KG1 (cell line): Measurements from ENCODE around the gene CIC.

Source experiments
- DNase-seq: peaks from one replicate; lab custom pipeline; 2025; lab: John Stamatoyannopoulos, UW

CIC gene

DNA sequence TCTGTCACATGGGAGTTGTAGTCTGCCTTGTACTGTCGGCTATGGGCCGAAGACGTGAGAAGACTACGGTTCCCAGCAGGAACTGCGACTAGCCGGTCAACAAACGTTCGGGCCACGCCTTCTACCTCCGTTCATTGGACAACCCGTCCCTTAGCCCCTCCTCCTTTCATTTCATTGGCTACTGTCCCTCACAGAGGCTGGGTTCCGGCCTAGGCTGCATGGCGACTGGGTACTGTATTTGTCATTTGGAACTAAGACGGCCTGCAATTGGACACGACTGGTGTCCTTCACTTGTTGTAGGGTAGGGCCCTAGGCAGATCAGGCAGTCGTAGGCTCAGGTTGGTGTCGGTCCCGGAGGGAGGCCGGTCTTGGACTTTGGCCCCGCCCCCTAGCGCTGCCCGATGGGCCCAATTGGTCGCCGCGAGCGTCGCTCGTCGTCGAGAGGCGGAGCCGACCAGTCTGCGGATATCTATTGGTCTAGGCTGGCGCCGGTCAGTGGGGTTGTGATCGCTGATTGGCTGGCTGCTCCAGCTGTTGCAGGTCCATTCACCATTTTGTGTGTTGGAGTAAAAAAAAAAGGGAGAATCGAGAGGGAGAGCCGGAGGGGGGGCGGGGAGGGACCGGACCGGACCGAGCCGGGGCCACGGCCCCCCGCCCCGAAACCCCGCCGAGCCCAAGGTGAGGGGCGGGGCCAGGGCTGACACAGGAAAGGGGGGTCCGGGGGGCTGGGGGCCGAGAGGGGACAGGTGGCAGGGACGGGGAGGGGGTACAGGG is at the start of gene CIC:
Gene CIC (plus strand): TSS at position 549 of the 774 bp plus-strand sequence. CDS start 2,532 bp downstream, outside the sequence.
- DNase-seq, result peak; percentile 96

DNA sequence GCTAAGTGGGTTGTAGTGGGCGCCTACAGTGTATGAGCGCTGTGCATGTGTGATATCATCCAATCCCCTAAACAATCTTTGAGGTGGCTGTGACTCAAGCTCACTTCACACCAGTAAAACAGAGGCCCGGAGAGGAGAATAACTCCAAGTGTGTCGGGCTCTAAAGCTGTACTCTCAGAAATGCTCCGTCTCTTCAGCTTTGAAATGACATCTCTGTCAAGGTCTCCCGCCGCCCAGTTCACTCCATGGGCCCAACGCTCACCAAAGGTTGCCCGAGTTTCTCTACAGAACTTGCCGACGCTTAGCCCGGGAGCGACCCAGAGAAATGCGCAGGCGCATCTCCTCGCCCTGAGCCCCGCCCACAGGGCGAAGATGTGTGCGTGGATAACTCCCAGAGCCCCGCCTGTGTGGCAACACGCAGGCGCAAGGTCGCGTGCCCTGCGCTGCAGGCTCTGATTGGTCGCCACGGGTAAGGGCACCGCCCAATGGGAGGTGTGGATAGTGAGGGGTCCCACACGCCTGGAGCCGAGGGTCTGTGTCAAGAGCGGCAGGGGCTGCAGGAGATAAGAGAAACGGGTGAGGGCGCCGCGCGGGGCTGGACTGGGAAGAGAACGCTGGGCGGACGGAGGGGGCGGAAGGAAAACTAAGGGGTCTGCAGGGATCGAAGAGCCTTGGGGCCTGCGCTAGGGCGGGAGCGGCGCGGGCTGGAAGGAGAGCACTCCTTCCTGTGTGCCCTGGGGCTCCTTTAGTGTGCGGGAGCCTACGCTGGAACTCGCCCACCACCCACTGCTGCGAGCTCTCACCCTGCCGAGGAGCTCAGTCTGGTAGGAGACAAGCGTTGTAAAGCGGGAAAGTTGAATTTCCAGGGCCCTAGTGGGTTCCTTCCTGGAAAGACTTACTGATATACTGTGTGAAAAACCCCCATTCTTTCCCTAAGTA is 49.0 kb upstream of the CIC start, which contains the start of gene ZNF526:
Gene ZNF526 (plus strand): TSS at position 501 of the 939 bp plus-strand sequence. CDS start 4,092 bp downstream, outside the sequence.
- DNase-seq, result peak; percentile 89

DNA sequence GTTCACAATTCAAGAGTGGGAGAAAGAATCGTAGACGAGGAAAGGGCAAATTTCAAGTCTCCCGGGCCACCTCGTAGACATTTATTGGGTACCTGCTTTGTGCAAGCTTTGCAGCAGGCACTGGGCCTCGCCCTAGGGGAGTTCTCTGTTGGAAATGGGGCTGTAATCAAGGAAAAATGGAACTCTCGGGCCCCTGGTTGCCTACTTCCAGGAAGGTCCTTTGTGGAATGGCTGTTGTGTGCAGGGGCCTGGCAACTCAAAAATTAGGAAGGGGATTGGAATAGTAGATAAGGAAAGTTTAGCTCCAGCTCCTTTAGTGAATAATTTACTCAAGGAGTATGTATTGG is 48.3 kb upstream of the CIC start:
- DNase-seq, result no peak

DNA sequence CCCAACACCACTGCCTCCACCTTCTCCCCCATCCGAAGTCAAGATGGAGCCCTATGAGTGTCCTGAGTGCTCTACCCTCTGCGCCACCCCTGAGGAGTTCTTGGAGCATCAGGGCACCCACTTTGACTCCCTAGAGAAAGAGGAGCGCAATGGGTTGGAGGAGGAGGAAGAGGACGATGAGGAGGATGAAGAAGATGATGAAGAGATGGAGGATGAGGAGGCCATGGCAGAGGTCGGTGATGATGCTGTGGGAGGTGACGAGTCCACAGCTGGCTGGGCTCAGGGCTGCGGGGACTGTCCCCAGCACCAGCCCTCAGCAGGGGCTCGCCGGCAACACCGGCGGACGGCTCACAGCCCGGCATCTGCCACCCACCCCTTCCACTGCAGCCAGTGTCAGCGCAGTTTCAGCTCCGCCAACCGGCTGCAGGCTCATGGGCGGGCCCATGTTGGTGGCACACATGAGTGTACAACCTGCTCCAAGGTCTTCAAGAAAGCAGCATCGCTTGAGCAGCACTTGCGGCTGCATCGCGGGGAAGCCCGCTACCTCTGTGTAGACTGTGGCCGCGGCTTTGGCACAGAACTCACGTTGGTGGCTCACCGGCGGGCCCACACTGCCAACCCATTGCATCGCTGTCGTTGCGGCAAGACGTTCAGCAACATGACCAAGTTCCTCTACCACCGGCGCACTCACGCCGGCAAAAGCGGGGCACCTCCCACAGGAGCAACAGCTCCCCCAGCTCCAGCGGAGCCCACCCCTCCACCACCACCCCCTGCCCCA is 43.9 kb upstream of the CIC start:
- DNase-seq, result no peak

DNA sequence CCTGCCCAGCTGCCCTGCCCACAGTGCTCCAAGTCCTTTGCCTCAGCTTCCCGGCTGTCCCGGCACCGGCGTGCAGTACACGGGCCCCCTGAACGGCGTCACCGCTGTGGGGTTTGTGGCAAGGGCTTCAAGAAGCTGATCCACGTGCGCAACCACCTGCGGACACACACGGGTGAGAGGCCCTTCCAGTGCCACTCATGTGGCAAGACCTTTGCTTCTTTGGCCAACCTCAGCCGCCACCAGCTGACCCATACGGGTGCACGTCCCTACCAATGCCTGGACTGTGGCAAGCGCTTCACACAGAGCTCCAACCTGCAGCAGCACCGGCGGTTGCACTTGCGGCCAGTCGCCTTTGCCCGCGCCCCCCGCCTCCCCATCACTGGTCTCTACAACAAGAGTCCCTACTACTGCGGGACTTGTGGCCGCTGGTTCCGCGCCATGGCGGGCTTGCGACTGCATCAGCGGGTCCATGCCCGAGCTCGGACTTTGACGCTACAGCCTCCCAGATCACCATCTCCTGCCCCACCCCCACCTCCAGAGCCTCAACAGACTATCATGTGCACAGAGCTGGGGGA is 43.2 kb upstream of the CIC start:
- DNase-seq, result no peak

DNA sequence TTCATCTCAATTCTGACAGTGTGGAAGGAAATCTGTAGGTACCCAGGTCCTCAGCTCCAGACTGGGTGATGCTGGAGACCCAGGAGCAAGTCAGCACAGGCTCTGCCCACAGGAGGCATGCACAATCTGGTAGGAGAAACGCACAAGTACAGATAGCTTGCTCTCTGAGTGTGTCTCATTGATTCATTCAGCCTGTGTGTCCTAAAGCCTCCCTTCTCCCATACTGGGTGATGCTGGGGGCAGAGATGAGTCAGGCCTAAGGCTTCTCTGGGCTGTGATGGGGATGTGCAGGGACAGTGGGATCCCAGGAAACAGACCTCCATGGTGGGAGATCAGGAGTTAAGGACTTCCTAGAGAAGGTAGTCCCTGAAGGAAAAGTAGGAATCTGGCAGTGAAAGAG is 42.2 kb upstream of the CIC start:
- no peak for DNase-seq

DNA sequence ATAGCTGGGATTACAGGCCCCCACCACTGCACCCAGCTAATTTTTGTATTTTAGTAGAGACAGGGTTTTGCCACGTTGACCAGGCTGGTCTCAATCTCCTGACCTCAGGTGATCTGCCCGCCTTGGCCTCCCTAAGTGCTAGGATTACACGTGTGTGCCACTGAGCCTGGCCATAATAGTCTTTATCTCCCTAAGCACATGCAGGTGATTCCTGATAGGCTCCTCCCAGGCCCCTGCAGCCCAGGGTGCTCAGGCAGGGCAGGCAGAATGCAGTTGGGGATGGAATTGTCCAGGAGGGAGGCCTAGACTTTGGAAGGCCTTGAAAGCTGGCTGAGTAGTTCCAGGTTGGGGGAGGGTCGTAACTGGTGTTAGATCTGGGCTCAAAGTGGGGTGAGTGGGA is 40.4 kb upstream of the CIC start:
- DNase-seq, result no peak

DNA sequence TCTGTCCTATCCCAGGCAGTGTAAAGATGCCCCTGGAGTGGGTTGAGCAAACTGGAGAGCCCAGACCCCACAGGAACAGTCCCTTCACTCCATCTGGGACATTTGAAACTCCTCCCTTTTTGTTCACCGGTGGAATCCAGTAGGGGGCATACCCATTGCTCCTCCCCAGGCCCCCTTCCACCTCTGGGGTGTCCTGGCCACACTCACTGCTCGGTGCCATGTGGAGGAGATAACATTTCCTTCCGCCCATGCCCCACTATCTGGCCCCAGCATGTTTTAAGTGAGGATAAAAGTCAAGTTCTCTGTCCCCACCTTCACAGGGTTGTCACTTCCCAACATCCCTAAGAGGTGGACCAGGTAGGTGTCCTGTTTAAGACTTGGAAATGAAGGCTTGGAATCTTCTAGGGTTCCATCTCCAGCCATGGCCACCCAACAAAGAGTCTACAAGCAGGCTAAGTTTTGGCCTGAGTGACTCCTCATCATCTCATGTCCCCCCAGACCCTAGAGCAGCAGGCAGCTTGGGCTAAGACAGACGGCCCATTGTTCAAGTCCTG is 39.7 kb upstream of the CIC start:
- DNase-seq, result no peak

DNA sequence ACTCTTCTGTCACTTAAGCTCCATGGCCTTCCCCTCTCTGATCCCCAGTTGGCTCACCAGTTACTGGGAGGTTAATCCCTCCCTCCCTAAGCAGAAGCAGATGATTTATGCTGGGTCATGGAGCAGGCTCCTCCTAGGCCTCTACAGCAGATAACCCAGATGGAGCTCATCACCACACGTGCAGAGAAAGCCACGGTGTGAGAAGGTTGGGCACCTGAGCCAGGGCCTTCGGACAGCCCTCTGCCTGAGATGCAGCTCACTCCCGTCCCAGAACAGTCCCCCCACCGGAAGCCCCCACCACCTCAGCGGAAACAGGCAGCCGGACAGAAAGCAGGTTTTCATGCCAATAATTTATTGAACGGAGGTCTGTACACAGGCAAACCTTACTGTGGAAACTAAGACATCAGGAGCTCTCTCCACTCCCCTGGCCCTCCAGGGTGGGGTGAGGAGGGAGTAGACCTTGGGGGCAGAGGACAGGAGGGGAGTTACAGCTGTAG is 39.1 kb upstream of the CIC start:
- DNase-seq, result no peak

DNA sequence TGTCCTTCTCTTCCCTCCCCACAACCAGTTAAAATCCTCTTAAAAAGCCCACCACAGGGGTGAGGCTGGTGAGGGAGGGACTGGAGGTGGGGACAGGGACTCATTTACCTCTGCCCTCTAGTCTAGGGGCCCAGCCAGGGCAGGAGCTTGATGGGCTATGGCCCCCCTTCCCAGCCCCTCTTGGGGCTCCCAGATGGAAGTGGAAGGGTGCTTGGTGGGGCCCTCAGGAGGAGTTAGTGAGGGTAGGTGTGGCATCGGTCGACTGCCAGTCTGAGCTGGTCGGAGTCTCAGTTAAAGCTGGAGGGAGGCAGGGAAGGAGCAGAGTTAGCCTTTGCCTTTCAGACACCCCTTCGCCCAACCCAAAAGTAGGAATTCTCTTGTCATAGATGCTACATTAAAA is 38.5 kb upstream of the CIC start:
- DNase-seq, result no peak

DNA sequence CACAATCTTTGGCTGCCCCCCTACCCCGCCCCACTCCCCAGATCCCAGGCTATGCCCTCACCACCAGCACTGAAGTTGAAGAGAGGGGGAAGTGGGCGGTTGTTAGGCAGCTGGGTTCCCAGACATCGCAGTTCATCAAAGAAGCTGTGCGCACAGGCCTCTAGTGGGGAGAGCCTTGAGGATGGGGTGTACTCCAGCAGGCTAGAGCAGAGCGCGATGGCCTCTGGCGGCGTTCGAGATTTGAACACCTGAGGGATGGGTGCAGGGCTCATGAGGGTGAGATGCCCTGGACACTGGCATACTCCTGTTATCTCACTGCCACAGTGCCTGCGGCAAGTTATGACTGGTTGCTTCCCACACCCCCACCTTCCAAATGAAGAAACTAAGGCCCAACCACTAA is 36.6 kb upstream of the CIC start:
- no peak for DNase-seq

DNA sequence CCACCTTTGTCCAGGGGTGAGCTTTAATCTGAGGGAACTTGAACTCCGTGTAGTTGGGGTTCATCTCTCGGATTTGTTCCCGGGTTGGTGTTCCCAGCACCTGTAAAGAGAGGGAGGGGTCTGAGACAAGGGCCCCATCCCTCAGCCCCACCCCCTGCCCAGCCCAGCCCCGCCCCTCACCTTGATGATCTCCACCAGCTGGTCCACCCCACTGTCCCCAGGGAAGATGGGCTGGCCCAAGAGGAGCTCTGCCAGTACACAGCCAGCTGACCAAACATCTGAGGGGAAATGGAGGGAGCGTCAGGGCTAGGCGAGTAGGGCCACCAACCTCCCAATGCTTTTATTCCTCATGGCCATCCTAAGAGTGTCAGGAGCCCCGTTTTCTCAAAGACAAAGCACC is 35.9 kb upstream of the CIC start:
- DNase-seq, result no peak

DNA sequence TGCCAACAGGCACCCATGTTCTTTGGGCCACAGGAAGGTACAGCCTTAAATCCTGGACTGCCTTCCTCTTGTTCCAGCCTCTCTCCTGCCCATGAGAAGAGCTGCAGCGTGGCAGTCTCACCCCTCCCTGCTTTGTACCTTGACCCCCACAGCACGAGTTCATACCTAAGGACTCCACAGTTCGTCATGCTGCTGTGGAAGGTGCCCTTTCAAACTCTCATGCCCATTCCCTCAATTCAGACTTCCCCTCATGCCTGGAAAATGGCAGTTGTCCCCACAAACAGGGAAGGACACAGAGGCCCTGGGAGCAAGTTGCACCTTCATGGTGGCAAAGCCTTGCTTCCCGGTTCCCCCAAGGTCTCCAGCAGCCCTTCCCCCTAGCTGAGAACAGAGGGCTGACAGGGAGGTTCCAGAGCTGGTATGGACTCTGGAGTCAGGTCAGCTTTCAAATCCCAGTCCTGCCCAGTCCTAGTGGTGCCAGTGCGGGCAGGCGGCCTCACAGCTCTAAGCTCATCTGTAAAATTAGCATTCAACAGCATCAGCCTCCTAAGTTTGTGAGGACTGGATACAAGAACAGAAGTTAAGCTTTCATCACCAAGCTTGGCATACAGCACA is 35.3 kb upstream of the CIC start:
- no peak for DNase-seq

DNA sequence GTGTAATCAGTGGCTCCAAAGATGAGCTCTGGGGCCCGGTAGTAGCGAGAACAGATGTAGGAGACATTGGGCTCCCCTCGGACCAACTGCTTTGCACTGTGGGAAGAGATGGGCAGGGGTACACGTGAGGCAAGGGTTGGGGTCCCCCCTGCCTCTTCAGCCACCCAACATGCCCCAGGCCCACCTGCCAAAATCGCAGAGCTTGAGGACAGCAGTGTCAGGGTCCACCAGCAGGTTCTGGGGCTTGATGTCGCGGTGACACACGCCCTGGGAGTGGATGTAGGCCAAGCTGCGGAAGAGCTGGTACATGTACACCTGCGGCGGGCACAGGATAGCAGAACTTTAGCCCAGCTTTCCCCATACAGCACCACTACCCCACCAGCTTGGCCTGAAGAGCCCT is 34.7 kb upstream of the CIC start:
- no peak for DNase-seq

DNA sequence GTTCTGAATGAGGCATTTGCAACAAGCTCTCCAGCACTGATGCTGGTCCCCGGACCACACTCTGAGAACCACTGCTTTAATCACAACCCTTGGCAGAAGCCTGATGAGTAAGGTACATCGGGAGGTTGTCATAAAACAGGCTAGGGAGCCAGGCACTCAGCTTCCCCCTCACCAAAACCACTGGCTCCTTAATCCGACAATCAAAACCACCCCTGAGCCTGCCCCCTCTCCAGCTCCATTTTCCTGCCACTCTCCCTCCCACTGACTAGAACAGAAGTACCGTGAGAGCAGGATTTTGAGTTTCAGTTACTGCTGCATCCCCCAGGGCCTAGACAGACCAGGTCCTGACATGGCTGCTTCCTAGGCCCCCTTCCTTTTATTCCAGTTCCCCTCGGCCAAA is 33.9 kb upstream of the CIC start:
- no peak for DNase-seq

DNA sequence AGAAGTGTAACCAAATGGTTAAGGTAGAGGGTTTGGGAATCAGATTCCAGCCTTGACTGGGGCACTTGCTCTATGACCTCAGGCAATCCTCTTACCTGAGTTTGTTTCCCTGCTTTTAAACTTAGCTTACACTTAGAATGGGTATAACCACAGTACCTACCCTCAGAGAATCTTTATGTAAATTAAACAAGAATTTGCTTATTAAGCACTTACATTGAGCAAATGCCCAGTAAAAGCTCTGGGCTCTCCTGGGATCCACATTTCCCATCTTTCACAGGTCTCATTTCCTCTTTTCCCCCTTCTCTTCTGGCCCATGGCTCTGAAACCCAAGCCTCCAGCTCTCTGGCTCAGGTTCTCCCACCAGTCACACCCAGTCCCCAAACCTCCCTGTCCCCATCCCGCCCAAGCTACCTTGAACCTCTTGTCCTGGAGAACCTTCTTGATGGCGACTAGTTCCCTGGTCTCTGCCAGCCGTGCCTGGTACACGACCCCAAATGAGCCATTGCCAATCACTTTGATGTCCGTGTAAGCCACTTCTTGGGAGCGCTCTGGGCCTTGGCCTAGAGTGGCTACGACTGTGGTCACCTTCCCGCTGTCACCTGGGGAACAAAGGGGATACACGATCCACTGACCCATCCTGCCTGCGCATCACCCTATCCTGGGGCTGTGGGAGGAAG is 29.4 kb upstream of the CIC start:
- DNase-seq, result no peak

DNA sequence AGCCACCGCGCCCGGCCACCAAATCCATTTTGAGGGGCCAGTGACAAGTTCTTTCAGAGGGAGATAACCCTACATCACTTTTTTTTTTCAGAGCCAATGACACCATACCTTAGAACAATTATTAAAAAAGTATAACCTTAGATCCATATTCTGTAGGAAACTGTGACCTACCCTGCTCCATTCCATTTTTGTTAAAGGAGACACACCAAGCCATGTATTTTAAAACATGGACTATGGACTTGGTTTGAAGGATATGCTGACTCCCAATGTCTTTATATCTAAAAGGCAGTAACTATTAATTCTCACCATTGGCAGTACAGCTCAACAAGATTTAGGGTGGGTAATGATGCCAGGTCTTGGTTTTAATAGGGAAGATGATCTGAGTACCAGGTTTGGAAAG is 27.8 kb upstream of the CIC start:
- DNase-seq, result no peak

DNA sequence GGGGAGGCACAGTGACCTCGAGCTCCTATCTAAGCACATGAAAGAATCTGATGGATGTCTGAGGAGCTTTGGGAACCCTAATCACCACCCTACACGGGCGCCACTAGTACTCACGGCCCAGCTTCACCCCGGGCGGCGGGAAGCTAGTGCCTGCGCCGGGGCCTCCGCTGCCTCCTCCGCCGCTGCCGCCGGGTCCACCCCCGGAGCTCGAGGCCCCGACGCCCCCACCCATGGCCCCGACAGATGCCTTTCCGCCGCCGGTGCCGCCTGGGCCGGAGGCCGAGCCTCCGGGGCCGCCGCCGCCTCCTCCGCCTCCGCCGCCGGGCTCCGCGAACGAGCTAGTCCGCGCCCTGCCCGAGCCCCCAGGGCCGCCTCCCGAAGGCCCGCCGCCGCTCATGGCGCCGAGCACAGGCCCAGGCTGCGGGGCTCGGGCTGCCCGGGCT is 27.0 kb upstream of the CIC start:
- no peak for DNase-seq

DNA sequence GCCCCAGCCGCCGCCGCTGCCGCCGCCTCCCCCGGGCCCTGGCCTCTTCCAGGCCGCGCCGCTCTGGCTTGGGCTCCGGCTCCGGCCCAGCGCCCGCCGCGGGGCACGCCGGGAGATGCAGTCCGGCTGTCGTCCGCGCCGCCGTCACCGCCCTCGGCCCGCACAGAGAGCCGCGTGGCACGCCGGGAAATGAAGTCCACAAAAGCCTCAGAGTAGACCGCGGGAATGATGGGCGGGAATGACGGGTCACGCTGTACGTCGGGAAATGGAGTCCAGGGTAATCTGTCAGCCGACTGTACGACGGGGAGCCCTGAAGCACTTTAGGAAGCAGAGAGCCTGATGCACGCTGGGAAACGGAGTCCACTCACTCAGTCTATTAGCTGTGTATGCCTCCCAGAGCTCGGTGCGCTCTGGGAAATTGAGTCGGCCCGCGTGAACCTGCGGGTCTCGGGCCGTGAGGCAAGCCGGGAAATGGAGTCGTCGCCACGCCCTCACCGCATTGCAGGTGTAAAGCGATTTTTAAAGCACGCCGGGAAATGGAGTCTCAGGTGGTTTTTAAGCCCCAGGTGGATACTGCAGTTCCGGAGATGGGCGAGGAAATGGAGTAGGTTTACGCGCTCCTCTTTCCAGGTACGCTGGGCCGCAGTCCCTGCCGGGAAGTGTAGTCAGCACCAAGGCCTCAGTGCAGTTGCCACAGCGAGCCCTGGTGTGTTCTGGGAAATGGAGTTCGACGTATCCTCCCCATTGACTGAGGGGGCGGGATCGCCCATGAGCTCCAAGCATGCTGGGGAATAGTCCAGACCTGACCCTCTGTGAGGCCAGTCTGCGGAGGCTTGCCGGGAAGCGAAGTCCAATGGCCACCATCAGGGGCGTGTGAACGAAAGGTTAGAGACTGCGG is 26.3 kb upstream of the CIC start, which contains the start of gene GSK3A:
Gene GSK3A (minus strand): TSS at position 91 of the 898 bp plus-strand sequence. CDS start 137 bp downstream, outside the sequence.
- DNase-seq, result peak; percentile 99
